ENCODE results near the gene LYRM9. TPM values are rescaled to one million over a fixed set of nuclear protein-coding genes. Genes with fewer than 3 reads are reported as not detected.

LYRM9 gene
- total and polyA plus RNA-seq, 9 of the 15 experiments (the other 6 are each of a cell fraction or from before 2014, with no cell fraction given) = 0.98 to 4.7 (median 1.8) TPM

DNA sequence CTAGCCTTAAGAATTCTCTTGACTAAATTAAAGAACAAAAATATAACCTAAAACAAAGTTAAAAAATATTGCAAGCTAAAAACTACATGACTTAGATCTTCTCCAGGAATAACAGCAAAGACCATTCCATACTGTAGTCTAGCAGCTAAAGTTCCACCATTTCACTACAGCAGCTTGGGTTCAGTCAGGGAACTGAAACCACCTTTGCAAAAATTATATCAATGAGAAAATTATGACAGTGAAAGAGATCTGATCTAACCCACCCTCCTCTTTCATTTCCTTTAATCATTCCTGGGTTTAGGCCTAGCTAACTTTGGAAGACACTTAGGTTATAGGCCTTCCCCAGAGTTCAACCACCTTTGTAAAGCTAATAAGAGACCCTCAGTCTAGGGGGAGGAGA lies 56.5 kb downstream of the LYRM9 start:
- H3K79me2 ChIP-seq (ENCODE audit: control insufficient read depth, insufficient read depth, low read length) = no peaks in the 10 kb centered on the region
- ChIA-PET POLR2A (no interaction called here), CTCF (ENCODE audit: low intra/inter-chr PET ratio) (no interaction called here)
- intact Hi-C loops (cut with micrococcal nuclease) (no loop called here), in situ Hi-C loops (cut with MboI) (no loop called here)
- FAIRE-seq = no peak
- H3K9ac ChIP-seq (ENCODE audit: insufficient read depth in 1 of 2, low read depth in 2 of 2, low read length in 2 of 2) = no peak overlapping the region
- H3K4me2 ChIP-seq (ENCODE audit: insufficient read depth, low read length) = no peak overlapping the region
- H3K9me1 ChIP-seq (ENCODE audit: control insufficient read depth, insufficient read depth, low read length) = no peaks in the 10 kb centered on the region
- H3K4me3 ChIP-seq = no peak overlapping the region
- H3K9me3 ChIP-seq (replicated peaks; ENCODE audit: control insufficient read depth, insufficient read depth, low read depth, low read length) = no peaks in the 10 kb centered on the region
- BruUV-seq (replicated peaks) = no TSS peak
- H3K27me3 ChIP-seq (ENCODE audit: control insufficient read depth in 2 of 2, insufficient read depth in 2 of 2, low read length in 2 of 2) = peaks cover 4% of the 10 kb centered on the region in 2 experiments; a peak in 3 of 5 replicates
- no peaks in the 10 kb centered on the region for H4K20me1 ChIP-seq (replicated peaks; ENCODE audit: control insufficient read depth, insufficient read depth, low read length)
- no peak overlapping the region for H2AFZ ChIP-seq (ENCODE audit: low read depth, low read length)
- no peaks in the 10 kb centered on the region for H3K36me3 ChIP-seq (ENCODE audit: control insufficient read depth, insufficient read depth, low read length)
- no peak overlapping the region for H3K27ac ChIP-seq (ENCODE audit: extremely low read depth, low read depth, low read length)
- no peak for DNase-seq (ENCODE audit: extremely low read depth in 1 of 4, low spot score in 3 of 4)
- no peak for ATAC-seq
- TF ChIP-seq DACH1 (IDR thresholded peaks at IDR 0.05; ENCODE audit: partially characterized antibody) (no peak), CSDE1 (IDR thresholded peaks at IDR 0.05) (no peak), SMARCA4 (IDR thresholded peaks at IDR 0.05) (no peak), CREBBP (IDR thresholded peaks at IDR 0.05; ENCODE audit: low read depth, low read length) (no peak), C11orf30 (IDR thresholded peaks at IDR 0.05; ENCODE audit: low read depth) (no peak), ZNF274 (IDR thresholded peaks at IDR 0.05; ENCODE audit: borderline replicate concordance, low read depth, low read length) (no peak), IFI16 (CRISPR knock-in tag; IDR thresholded peaks at IDR 0.05) (no peak), BDP1 (IDR thresholded peaks at IDR 0.05; ENCODE audit: insufficient read depth, insufficient read length) (no peak), ELF2 (CRISPR knock-in tag; IDR thresholded peaks at IDR 0.05) (no peak), RBBP5 (IDR thresholded peaks at IDR 0.05; ENCODE audit: borderline replicate concordance, insufficient read depth, low read length, poor library complexity, severe bottlenecking) (no peak), NEUROD1 (IDR thresholded peaks at IDR 0.05; ENCODE audit: borderline replicate concordance, low read depth, low read length, partially characterized antibody) (no peak), ZNF584 (CRISPR knock-in tag; IDR thresholded peaks at IDR 0.05; ENCODE audit: low read depth) (no peak), ZFX (CRISPR knock-in tag; IDR thresholded peaks at IDR 0.05) (no peak), ZNF146 (CRISPR knock-in tag; IDR thresholded peaks at IDR 0.05; ENCODE audit: unreplicated experiment) (no peak), ZFPM2 (CRISPR knock-in tag; IDR thresholded peaks at IDR 0.05) (no peak)
- TF ChIP-seq, protein P1, sequence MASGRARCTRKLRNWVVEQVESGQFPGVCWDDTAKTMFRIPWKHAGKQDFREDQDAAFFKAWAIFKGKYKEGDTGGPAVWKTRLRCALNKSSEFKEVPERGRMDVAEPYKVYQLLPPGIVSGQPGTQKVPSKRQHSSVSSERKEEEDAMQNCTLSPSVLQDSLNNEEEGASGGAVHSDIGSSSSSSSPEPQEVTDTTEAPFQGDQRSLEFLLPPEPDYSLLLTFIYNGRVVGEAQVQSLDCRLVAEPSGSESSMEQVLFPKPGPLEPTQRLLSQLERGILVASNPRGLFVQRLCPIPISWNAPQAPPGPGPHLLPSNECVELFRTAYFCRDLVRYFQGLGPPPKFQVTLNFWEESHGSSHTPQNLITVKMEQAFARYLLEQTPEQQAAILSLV (tag; IDR thresholded peaks at IDR 0.05) = no peak
- TF ChIP-seq, protein P2, sequence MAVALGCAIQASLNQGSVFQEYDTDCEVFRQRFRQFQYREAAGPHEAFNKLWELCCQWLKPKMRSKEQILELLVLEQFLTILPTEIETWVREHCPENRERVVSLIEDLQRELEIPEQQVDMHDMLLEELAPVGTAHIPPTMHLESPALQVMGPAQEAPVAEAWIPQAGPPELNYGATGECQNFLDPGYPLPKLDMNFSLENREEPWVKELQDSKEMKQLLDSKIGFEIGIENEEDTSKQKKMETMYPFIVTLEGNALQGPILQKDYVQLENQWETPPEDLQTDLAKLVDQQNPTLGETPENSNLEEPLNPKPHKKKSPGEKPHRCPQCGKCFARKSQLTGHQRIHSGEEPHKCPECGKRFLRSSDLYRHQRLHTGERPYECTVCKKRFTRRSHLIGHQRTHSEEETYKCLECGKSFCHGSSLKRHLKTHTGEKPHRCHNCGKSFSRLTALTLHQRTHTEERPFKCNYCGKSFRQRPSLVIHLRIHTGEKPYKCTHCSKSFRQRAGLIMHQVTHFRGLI (CRISPR knock-in tag; IDR thresholded peaks at IDR 0.05) = no peak
- TF ChIP-seq, protein P3, sequence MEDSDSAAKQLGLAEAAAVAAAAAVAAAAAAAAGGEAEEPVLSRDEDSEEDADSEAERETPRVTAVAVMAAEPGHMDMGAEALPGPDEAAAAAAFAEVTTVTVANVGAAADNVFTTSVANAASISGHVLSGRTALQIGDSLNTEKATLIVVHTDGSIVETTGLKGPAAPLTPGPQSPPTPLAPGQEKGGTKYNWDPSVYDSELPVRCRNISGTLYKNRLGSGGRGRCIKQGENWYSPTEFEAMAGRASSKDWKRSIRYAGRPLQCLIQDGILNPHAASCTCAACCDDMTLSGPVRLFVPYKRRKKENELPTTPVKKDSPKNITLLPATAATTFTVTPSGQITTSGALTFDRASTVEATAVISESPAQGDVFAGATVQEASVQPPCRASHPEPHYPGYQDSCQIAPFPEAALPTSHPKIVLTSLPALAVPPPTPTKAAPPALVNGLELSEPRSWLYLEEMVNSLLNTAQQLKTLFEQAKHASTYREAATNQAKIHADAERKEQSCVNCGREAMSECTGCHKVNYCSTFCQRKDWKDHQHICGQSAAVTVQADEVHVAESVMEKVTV (CRISPR knock-in tag; IDR thresholded peaks at IDR 0.05) = no peak
- H3K4me1 ChIP-seq (replicated peaks in 1 of 2; ENCODE audit: control insufficient read depth in 2 of 2, insufficient read depth in 2 of 2, low read length in 2 of 2) = no peaks in the 10 kb centered on the region

Data from K562 (cell line).